GM19395 (cell line): ENCODE data around the gene GAS6.

ENCODE experiments used
- ATAC-seq: cut with Tn5 transposase; IDR thresholded peaks from one replicate; pipeline ENCODE4 v1.9.1; 2021; ENCODE audit warnings: mild to moderate bottlenecking, moderate library complexity; ENCODE audit not compliant: unreplicated experiment

Gene GAS6

GRCh38 chr13:113813070-113813748, 50.7 kb downstream of the GAS6 start:
- ATAC-seq = no peak

DNA sequence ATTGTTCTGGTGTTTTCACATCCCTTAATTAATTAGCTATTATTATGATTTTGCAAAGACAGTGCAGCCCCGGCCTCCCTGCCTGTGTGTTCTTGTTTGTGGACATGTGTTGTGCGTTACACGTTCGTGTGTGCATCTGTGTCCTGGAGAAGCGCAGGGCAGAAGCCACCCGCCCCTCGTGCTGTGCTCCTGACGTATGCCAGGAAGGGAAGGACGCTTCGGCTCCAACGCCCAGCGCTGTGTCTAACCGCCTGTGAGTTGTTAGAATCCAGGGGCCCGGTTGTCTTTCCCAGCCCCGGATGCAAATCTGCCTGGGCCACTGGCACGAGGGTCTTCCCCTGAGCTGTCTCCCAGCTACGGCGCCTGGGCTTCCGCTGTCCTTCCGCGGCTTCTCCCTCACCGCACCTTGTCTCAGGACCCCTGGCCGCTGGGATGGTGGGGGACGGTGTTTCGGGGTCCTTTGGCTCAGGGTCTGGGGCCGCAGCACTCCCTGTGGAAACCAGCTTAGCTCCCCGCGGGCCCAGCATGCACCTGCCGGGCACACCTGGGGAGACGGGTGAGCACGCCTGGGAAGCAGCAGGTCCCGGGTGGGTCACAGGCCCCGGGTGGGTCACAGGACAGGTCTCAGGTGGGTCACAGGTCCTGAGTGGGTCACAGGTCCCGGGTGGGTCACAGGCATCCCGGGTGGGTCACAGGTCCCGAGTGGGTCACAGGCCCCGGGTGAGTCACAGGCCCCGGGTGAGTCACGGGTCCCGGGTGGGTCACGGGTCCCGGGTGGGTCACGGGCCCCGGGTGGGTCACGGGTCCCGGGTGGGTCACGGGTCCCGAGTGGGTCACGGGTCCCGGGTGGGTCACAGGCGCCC, 51.5 kb downstream of the GAS6 start:
- no peak for ATAC-seq

GRCh38 chr13:113811081-113811928, 52.6 kb downstream of the GAS6 start:
- no peak for ATAC-seq

GRCh38 chr13:113810640-113811039, 53.2 kb downstream of the GAS6 start:
- no peak for ATAC-seq

DNA sequence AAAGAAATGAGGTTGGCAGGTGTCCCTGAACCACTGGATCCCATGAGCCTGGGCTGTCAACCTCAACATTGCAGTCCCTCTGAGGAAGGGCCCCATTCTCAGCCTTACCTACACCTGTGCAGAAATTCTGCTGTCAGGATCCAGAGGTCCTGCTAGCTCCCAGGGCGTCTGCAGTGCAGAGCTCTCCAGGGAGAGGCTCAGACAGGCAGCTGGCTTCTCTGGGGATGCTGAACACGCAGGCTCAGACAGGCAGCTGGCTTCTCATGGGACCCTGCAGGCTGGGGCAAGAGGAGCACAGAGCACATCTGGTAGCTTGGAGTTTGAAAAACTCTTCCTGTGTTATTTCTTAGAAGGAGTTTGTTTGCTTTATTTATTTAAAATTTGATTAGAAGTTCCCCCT, 53.9 kb downstream of the GAS6 start:
- no peak for ATAC-seq

GRCh38 chr13:113808058-113808834, 55.6 kb downstream of the GAS6 start:
- no peak for ATAC-seq

DNA sequence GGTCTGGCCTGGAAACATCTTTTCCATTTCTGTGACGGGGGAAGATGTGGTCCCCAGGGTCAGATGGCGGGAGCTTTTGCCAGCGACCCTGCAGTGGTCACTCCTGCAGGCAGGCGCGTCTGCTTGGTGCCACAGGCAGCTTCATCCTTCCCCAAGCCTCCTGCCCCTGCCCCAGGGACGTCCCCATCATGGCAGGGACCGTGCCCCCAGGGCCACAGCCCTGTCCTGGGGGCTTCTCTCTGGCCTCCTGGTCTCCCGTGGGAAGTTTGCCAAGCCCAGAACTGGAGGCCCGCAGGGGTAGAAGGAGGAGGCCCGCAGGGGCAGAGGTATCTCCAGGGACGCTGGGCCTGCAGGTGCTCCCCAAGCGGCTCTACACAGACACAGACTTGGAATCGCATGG, 57.4 kb downstream of the GAS6 start:
- no peak for ATAC-seq

DNA sequence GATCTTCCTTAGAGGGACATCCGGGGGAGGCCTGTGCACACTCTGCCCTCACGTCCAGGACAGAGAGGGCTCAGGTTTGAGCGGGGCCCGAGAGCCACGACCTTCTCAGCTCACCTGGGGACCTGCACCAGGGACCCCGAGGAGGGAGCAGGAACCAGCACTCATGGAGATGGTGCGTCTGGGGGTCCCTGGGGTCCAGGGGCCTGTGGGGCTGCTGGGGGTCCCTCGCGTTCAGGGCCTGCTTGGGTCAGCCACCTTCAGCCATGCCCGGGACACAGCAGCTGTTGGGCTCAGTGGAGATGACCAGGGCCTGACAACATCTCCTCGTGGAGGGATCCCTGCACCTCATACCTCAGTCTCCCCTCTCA, 57.8 kb downstream of the GAS6 start:
- ATAC-seq = no peak

GRCh38 chr13:113805431-113806103, 58.3 kb downstream of the GAS6 start:
- ATAC-seq = no peak

DNA sequence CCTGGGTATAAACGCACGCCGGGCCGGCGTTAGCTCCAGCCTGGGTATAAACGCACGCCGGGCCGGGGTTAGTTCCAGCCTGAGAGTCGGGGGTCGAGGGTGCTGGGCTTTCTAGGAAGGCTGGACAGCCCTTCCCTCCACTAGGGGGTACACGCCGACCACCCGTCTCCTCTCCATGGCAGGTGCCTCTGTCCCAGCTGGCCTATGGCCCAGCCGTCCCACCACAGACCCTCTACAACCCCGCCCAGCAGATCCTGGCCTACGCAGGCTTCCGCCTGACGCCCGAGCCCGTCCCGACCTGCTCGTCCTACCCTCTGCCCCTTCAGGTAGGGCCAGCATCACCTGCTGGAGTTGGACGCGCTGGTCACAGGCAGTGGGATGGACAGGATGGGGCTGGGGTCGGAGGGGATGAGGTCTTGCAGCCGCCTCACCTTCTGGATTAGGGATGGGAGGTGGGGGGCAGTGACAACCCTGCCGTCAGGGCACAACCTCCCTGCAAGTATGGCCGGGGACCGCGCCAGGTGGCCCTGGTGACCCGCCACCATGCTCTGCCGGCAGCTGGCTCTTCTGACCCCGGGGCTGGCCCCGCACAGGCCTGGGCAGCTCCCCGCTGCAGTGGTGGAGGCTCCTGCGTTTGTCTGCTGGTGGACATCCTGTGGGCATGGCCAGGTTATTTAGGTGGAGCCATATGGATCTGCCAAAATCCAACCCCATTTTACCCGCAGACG, 59.0 kb downstream of the GAS6 start:
- no peak for ATAC-seq

- no peak for ATAC-seq
Measured at GRCh38 chr13:113804017-113804702, 59.7 kb downstream of the GAS6 start.

GRCh38 chr13:113803409-113804016, 60.4 kb downstream of the GAS6 start:
- ATAC-seq = no peak

GRCh38 chr13:113802761-113803160, 61.1 kb downstream of the GAS6 start:
- ATAC-seq = no peak

DNA sequence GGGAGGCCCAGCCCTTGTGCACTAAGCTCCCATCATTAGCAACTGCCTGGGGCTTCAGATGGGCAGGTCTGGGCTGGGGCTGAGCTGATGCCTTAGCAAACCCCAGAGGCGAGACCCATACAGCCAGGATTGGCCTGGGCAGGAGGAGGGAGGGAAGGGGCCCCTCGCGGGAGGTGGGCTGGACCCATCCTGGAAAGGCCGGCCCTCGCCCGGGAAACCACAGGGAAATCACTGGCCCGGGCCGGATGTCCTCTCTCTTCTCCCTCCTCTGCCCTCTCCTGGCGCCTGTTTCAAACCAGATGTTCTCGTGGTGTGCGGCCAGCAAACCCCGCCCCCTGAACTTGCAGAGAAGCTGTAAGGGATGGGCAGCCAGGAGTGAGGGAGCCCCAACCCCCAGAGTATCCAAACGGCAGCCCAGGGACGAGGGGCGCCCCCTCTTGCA, 61.8 kb downstream of the GAS6 start:
- no peak for ATAC-seq

- no peak for ATAC-seq
Measured at GRCh38 chr13:113801289-113801961, 62.5 kb downstream of the GAS6 start.

GRCh38 chr13:113800576-113800926, 63.3 kb downstream of the GAS6 start:
- no peak for ATAC-seq

GRCh38 chr13:113798200-113798811, 65.6 kb downstream of the GAS6 start:
- no peak for ATAC-seq
